Measurements from ENCODE around the gene RHOXF2B.
"Not testable (repeated sequence)": the region's sequence is repeated elsewhere in the genome, so short reads cannot be mapped to it uniquely, and the experiment has no call there.

RHOXF2B gene
- total RNA-seq, result 0 reads per million in 3 donors

GRCh38 chrX:120077590-120077989 is at the start of gene RHOXF2B:
RHOXF2B (minus strand) TSS chrX:120077690; CDS start chrX:120077552, 138 bp downstream.
- not testable (repeated sequence) for DNase-seq; H3K36me3 ChIP-seq (ENCODE audit: control insufficient read depth, insufficient read depth, low read length); H3K27me3 ChIP-seq (replicated peaks; ENCODE audit: control insufficient read depth, insufficient read depth, low read length, poor library complexity, severe bottlenecking); H3K4me1 ChIP-seq (ENCODE audit: control insufficient read depth, insufficient read depth, low read length, poor library complexity, severe bottlenecking); H3K27ac ChIP-seq (ENCODE audit: insufficient read depth, low read length, poor library complexity, severe bottlenecking); H3K4me3 ChIP-seq (ENCODE audit: insufficient read depth, low read depth, low read length, poor library complexity, severe bottlenecking); H3K9me3 ChIP-seq (ENCODE audit: control insufficient read depth, low read length)

DNA sequence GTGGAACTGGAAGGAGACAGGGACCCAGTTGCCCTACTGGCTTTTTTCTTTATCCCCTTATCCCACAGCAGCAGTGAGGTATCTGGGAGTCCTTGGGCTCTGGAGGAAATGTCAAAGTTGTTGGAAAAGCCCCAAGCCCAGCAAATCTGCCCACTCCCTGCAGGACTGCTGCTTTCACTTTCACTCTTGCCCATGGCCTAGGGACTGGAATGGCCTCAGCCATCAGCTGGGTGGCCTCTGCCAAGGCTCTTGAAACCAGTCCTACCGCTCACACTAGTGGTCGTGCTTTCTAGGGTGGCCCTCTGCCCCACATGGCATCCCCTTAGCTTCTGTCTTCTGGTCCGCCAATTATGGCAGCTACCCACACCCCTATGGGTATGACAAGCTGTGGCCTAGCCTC is 48.0 kb upstream of the RHOXF2B start:
- no peak overlapping the region for H3K4me3 ChIP-seq (ENCODE audit: insufficient read depth, low read depth, low read length, poor library complexity, severe bottlenecking)

GRCh38 chrX:120120223-120120622 is 42.7 kb upstream of the RHOXF2B start:
- Histone ChIP-seq H3K36me3 (ENCODE audit: control insufficient read depth, insufficient read depth, low read length) (no peaks in the 10 kb centered on the region), H3K27ac (ENCODE audit: insufficient read depth, low read length, poor library complexity, severe bottlenecking) (no peak overlapping the region), H3K4me1 (ENCODE audit: control insufficient read depth, insufficient read depth, low read length, poor library complexity, severe bottlenecking) (no peaks in the 10 kb centered on the region), H3K27me3 (replicated peaks; ENCODE audit: control insufficient read depth, insufficient read depth, low read length, poor library complexity, severe bottlenecking) (no peaks in the 10 kb centered on the region), H3K4me3 (ENCODE audit: insufficient read depth, low read depth, low read length, poor library complexity, severe bottlenecking) (no peak overlapping the region), H3K9me3 (ENCODE audit: control insufficient read depth, low read length) (no peaks in the 10 kb centered on the region)
- no peak for DNase-seq

More for the DNA sequence above, 48.0 kb upstream of the RHOXF2B start:
- Histone ChIP-seq H3K27ac (ENCODE audit: insufficient read depth, low read length, poor library complexity, severe bottlenecking) (no peak overlapping the region), H3K4me1 (ENCODE audit: control insufficient read depth, insufficient read depth, low read length, poor library complexity, severe bottlenecking) (no peaks in the 10 kb centered on the region), H3K36me3 (ENCODE audit: control insufficient read depth, insufficient read depth, low read length) (no peaks in the 10 kb centered on the region), H3K27me3 (replicated peaks; ENCODE audit: control insufficient read depth, insufficient read depth, low read length, poor library complexity, severe bottlenecking) (no peaks in the 10 kb centered on the region), H3K9me3 (ENCODE audit: control insufficient read depth, low read length) (no peaks in the 10 kb centered on the region)
- no peak for DNase-seq

DNA sequence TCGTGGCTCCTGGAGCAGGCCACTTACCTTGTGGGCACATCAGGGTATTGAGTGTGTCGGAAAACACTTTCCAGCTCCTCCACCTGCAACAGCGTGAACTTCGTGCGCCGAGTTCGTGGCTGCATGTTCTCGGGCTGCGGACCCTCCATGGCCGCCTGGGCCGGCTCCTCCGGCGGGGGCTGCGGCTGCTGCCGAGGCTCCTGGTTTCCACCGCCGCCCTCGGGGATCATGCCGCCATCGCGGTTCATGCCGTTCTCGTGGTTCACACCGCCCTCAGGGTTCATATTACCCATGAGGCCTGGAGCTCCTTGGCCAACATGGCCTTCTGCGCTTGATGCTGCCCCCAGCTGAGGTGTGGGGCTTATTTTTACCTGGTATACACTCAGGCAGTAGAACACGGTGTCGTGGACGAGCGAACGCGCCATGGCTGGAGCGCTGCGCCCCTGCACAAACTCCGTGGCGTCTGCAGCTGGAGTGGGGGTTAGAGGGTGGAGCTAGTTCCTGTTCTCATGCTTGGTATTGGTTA is 38.0 kb upstream of the RHOXF2B start, which contains the start of gene RHOXF1:
TSS of gene RHOXF1 (minus strand) at position 476 of the 526 bp plus-strand sequence. CDS start at position 425, 51 bp downstream.
- Histone ChIP-seq H3K9me3 (ENCODE audit: control insufficient read depth, low read length) (no peaks in the 10 kb centered on the region), H3K4me1 (ENCODE audit: control insufficient read depth, insufficient read depth, low read length, poor library complexity, severe bottlenecking) (no peaks in the 10 kb centered on the region), H3K27ac (ENCODE audit: insufficient read depth, low read length, poor library complexity, severe bottlenecking) (no peak within 1 kb of the TSS), H3K4me3 (ENCODE audit: insufficient read depth, low read depth, low read length, poor library complexity, severe bottlenecking) (no peak within 1 kb of the TSS), H3K36me3 (ENCODE audit: control insufficient read depth, insufficient read depth, low read length) (no peaks in the 10 kb centered on the region), H3K27me3 (replicated peaks; ENCODE audit: control insufficient read depth, insufficient read depth, low read length, poor library complexity, severe bottlenecking) (no peaks in the 10 kb centered on the region)
- DNase-seq, result no peak

- H3K4me1 ChIP-seq (ENCODE audit: control insufficient read depth, insufficient read depth, low read length, poor library complexity, severe bottlenecking), result no peaks in the 10 kb centered on the region
- no peak for DNase-seq
- no peak overlapping the region for H3K27ac ChIP-seq (ENCODE audit: insufficient read depth, low read length, poor library complexity, severe bottlenecking)
- H3K4me3 ChIP-seq (ENCODE audit: insufficient read depth, low read depth, low read length, poor library complexity, severe bottlenecking), result no peak overlapping the region
- no peaks in the 10 kb centered on the region for H3K27me3 ChIP-seq (replicated peaks; ENCODE audit: control insufficient read depth, insufficient read depth, low read length, poor library complexity, severe bottlenecking)
- no peaks in the 10 kb centered on the region for H3K9me3 ChIP-seq (ENCODE audit: control insufficient read depth, low read length)
- no peaks in the 10 kb centered on the region for H3K36me3 ChIP-seq (ENCODE audit: control insufficient read depth, insufficient read depth, low read length)
These were observed 34.1 kb upstream of the RHOXF2B start for GRCh38 chrX:120111611-120112010.

DNA sequence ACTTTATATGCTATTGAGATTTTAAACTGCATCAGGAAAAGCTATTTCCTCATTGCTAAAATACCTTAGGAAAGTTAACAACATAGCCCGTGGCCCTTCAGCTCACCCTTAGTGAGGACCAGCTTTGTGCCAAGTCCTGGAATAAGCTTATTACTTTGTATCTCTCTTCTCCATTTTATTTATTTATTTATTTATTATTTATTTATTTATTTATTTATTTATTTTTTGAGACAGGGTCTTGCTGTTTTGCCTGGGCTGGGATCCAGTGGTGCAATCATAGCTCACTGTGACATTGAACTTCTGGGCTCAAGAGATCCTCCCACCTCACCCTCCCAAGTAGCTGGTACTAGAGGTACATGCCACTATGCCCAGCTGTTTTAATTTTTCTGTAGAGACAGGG is 31.9 kb upstream of the RHOXF2B start:
- no peaks in the 10 kb centered on the region for H3K36me3 ChIP-seq (ENCODE audit: control insufficient read depth, insufficient read depth, low read length)
- H3K4me3 ChIP-seq (ENCODE audit: insufficient read depth, low read depth, low read length, poor library complexity, severe bottlenecking), result no peak overlapping the region
- no peaks in the 10 kb centered on the region for H3K4me1 ChIP-seq (ENCODE audit: control insufficient read depth, insufficient read depth, low read length, poor library complexity, severe bottlenecking)
- H3K9me3 ChIP-seq (ENCODE audit: control insufficient read depth, low read length), result no peaks in the 10 kb centered on the region
- H3K27me3 ChIP-seq (replicated peaks; ENCODE audit: control insufficient read depth, insufficient read depth, low read length, poor library complexity, severe bottlenecking), result no peaks in the 10 kb centered on the region
- no peak for DNase-seq
- H3K27ac ChIP-seq (ENCODE audit: insufficient read depth, low read length, poor library complexity, severe bottlenecking), result no peak overlapping the region

GRCh38 chrX:120104707-120105106 is 27.2 kb upstream of the RHOXF2B start:
- H3K27me3 ChIP-seq (replicated peaks; ENCODE audit: control insufficient read depth, insufficient read depth, low read length, poor library complexity, severe bottlenecking); H3K9me3 ChIP-seq (ENCODE audit: control insufficient read depth, low read length); H3K36me3 ChIP-seq (ENCODE audit: control insufficient read depth, insufficient read depth, low read length); H3K4me3 ChIP-seq (ENCODE audit: insufficient read depth, low read depth, low read length, poor library complexity, severe bottlenecking); H3K27ac ChIP-seq (ENCODE audit: insufficient read depth, low read length, poor library complexity, severe bottlenecking); H3K4me1 ChIP-seq (ENCODE audit: control insufficient read depth, insufficient read depth, low read length, poor library complexity, severe bottlenecking); DNase-seq: not testable (repeated sequence)

DNA sequence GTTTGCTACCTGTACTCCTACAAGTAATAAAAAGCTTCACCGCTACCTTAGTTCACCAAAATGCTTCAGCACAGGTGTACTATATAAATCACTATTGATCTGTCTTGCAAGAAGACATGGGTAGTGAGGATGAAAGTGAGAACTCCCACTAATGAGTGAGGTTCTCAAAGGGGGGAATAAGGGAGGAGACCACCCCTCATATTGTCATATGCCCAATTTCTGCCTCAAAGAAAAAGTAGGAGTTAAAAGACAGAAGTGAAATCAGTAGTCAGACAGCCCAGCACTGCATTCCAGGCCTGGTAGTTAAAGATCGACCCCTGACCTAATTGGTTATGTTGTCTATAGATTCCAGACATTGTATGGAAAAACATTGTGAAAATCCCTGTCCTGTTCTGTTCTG is 23.6 kb upstream of the RHOXF2B start:
- H3K9me3 ChIP-seq (ENCODE audit: control insufficient read depth, low read length); H3K4me1 ChIP-seq (ENCODE audit: control insufficient read depth, insufficient read depth, low read length, poor library complexity, severe bottlenecking); H3K36me3 ChIP-seq (ENCODE audit: control insufficient read depth, insufficient read depth, low read length); DNase-seq; H3K27ac ChIP-seq (ENCODE audit: insufficient read depth, low read length, poor library complexity, severe bottlenecking); H3K4me3 ChIP-seq (ENCODE audit: insufficient read depth, low read depth, low read length, poor library complexity, severe bottlenecking); H3K27me3 ChIP-seq (replicated peaks; ENCODE audit: control insufficient read depth, insufficient read depth, low read length, poor library complexity, severe bottlenecking): not testable (repeated sequence)

DNA sequence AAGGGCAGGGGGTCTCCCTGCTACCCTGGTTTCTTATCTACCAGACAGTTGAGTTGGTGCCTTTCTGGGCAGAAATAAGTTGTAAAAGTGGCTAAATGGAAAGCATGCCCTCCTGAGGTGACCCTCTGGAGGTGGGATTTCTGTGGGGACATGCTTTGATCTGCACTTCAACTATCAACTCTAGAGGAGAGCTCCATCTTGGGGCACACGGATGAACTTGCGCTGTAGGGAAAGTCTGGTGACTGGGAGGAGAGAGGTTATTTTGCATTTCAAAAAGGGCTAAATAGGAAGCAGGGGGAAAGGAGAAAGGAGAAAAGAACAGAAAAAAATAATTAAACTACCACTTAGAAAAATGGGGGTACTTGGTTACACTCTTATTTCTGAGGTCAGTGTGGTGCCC is 12.7 kb upstream of the RHOXF2B start:
- no peak for DNase-seq
- no peaks in the 10 kb centered on the region for H3K9me3 ChIP-seq (ENCODE audit: control insufficient read depth, low read length)
- H3K4me1 ChIP-seq (ENCODE audit: control insufficient read depth, insufficient read depth, low read length, poor library complexity, severe bottlenecking), result no peaks in the 10 kb centered on the region
- no peak overlapping the region for H3K4me3 ChIP-seq (ENCODE audit: insufficient read depth, low read depth, low read length, poor library complexity, severe bottlenecking)
- H3K27me3 ChIP-seq (replicated peaks; ENCODE audit: control insufficient read depth, insufficient read depth, low read length, poor library complexity, severe bottlenecking), result no peaks in the 10 kb centered on the region
- H3K27ac ChIP-seq (ENCODE audit: insufficient read depth, low read length, poor library complexity, severe bottlenecking), result no peak overlapping the region
- H3K36me3 ChIP-seq (ENCODE audit: control insufficient read depth, insufficient read depth, low read length), result no peaks in the 10 kb centered on the region

DNA sequence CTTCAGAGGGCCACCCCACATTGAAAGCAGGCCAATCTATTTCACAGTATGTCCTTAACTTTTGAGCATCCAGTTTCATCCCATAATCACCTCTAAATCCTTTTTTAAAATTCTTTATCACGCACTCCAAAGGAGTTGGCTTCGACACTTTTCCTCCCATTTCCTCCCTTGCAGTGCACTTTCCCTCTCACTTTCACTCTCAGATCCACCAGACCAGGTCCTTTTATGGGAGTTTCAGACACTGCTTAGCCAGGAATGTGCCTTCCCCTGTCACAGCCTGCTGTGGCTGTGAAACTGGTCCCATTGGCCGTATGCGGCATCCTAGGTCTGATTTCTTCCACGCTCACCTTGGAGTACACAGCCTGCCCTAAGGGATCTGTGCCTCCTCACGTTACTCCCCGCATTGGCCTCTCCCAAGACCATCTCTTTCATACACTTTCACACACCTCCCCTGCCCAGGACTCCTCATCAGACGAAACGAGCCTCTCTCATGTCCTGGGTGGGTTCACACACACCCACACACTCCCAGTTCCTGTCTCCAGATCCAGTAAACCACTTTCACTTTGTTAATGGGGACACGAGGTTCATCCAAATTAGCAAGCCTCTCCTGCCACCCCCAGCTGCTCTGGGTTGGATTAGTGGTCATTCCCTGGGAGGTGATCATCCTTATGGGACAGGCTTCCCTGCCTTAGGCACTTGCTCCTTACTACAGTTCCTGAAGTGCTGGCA is 10.0 kb upstream of the RHOXF2B start:
- H3K4me1 ChIP-seq (ENCODE audit: control insufficient read depth, insufficient read depth, low read length, poor library complexity, severe bottlenecking), result no peaks in the 10 kb centered on the region
- no peaks in the 10 kb centered on the region for H3K27me3 ChIP-seq (replicated peaks; ENCODE audit: control insufficient read depth, insufficient read depth, low read length, poor library complexity, severe bottlenecking)
- no peaks in the 10 kb centered on the region for H3K36me3 ChIP-seq (ENCODE audit: control insufficient read depth, insufficient read depth, low read length)
- H3K4me3 ChIP-seq (ENCODE audit: insufficient read depth, low read depth, low read length, poor library complexity, severe bottlenecking), result no peak overlapping the region
- H3K9me3 ChIP-seq (ENCODE audit: control insufficient read depth, low read length), result no peaks in the 10 kb centered on the region
- no peak for DNase-seq
- no peak overlapping the region for H3K27ac ChIP-seq (ENCODE audit: insufficient read depth, low read length, poor library complexity, severe bottlenecking)

Measured in effector memory CD4-positive, alpha-beta T cell (primary cell).